Fibroblast of villous mesenchyme (primary cell): ENCODE measurements around the gene MAN1A2. TPM values are rescaled to one million over a fixed set of nuclear protein-coding genes. Genes with fewer than 3 reads are reported as not detected.
"Not testable (repeated sequence)": the region's sequence is repeated elsewhere in the genome, so short reads cannot be mapped to it uniquely, and the experiment has no call there.

Source experiments
- DNase-seq: peaks from one replicate; pipeline ENCODE4 v3.0.0-alpha.2; 2010; ENCODE audit warnings: low read depth
- H3K4me3 ChIP-seq: 2 replicates; pipeline ENCODE4 v1.5.1; 2011; ENCODE audit warnings: low read depth, mild to moderate bottlenecking, low read length
- total RNA-seq: library from RNA; depleted of rRNA; stranded (reverse); fragments of >200 nt; gene quantifications from 2 replicates; pipeline ENCODE4 v1.2.3, GENCODE V29; 2012
- TF ChIP-seq, protein P1 (sequence below): IDR thresholded peaks from 2 replicates; pipeline ENCODE4 v1.5.1; 2012; ENCODE audit warnings: low read depth, mild to moderate bottlenecking, low read length; ENCODE audit not compliant: insufficient read depth

Gene MAN1A2
- total RNA-seq, 1 donor = 78.2 TPM

DNA sequence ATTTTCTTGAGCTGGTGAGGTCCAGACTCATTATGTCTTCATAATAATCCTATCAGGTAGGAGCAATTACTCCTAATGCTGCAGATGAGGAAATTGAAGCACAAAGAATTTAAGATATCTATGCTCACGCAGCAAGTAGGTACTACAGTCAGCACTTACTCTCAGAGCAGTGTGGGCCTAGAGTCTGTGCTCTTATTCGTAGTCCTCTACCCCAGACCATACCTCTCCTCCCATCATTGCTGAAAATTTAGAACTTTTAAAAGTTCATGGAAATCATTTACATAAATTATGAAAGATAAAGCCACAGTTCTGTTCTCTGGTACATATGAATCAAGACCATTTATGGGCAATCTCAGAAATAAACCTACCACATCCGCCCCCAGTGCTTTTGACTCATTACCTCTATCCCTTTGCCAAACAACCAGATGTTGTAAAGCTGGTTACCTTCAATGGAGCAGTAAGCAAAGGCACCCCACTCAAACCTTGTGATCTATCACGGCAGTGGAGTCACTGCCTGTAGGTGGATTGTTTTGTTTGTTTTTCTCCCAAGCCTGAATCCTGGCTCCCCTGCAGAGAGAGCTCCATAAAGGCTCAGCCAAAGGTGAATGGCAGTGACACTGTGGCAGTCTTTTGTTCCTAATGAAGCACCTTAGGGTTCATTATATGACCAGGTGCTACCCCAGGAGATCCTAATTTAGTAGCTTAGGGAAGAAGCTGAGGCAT lies 20.9 kb upstream of the MAN1A2 start:
- TF ChIP-seq, protein P1, sequence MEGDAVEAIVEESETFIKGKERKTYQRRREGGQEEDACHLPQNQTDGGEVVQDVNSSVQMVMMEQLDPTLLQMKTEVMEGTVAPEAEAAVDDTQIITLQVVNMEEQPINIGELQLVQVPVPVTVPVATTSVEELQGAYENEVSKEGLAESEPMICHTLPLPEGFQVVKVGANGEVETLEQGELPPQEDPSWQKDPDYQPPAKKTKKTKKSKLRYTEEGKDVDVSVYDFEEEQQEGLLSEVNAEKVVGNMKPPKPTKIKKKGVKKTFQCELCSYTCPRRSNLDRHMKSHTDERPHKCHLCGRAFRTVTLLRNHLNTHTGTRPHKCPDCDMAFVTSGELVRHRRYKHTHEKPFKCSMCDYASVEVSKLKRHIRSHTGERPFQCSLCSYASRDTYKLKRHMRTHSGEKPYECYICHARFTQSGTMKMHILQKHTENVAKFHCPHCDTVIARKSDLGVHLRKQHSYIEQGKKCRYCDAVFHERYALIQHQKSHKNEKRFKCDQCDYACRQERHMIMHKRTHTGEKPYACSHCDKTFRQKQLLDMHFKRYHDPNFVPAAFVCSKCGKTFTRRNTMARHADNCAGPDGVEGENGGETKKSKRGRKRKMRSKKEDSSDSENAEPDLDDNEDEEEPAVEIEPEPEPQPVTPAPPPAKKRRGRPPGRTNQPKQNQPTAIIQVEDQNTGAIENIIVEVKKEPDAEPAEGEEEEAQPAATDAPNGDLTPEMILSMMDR = no peak
- no peak overlapping the region for H3K4me3 ChIP-seq
- no peak for DNase-seq

DNA sequence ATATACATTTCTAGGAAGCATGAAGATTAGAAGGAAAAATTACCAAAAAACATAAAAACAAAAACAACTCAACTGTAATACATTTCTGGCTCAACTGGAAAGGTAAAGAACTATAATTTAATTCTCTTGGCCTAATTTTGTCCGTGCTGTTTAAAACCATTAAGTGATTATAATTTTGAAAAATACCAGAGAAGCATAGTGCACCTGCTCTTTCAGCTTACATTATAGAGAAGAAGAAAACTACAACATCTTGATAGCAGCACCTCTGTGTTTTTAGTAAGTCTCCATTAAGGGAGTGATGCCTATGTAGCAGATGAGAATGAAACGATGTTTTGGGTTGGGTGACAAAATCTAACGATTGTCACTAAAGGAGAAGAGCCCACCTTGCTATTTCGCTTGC lies 19.3 kb upstream of the MAN1A2 start:
- DNase-seq = no peak
- TF ChIP-seq, protein P1 = no peak
- no peak overlapping the region for H3K4me3 ChIP-seq

DNA sequence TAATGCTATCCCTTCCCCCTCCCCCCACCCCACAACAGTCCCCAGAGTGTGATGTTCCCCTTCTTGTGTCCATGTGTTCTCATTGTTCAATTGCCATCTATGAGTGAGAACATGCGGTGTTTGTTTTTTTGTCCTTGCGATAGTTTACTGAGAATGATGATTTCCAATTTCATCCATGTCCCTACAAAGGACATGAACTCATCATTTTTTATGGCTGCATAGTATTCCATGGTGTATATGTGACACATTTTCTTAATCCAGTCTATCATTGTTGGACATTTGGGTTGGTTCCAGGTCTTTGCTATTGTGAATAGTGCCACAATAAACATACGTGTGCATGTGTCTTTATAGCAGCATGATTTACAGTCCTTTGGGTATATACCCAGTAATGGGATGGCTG lies 14.6 kb upstream of the MAN1A2 start:
- H3K4me3 ChIP-seq, DNase-seq: not testable (repeated sequence)

DNA sequence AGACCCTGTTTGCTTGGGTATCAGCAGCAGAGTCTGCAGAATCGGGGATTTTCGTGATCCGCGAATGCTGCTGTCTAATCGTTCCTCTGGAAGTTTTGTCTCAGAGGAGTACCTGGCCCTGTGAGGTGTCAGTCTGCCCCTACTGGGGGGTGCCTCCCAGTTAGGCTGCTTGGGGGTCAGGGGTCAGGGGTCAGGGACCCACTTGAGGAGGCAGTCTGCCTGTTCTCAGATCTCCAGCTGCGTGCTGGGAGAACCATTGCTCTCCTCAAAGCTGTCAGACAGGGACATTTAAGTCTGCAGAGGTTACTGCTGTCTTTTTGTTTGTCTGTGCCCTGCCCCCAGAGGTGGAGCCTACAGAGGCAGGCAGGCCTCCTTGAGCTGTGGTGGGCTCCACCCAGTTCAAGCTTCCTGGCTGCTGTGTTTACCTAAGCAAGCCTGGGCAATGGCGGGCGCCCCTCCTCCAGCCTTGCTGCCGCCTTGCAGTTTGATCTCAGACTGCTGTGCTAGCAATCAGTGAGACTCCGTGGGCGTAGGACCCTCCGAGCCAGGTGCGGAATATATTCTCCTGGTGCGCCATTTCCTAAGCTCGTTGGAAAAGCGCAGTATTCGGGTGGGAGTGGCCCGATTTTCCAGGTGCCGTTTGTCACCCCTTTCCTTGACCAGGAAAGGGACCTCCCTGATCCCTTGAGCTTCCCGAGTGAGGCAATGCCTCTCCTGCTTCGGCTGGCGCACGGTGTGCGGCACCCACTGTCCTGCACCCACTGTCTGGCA lies 9.2 kb upstream of the MAN1A2 start:
- H3K4me3 ChIP-seq = peak overlapping the region; percentile 51
- DNase-seq = not testable (repeated sequence)

DNA sequence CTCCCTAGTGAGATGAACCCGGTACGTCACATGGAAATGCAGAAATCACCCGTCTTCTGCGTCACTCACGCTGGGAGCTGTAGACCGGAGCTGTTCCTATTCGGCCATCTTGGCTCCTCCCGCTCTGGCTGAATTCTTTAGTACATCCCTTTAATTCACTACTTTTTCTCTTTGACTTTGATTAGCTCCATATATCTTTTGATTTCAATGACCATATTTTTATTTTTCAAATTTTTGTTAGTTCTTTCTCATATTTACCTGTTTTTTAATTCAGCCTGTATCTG lies 8.7 kb upstream of the MAN1A2 start:
- not testable (repeated sequence) for DNase-seq
- H3K4me3 ChIP-seq = peak overlapping the region; percentile 51

DNA sequence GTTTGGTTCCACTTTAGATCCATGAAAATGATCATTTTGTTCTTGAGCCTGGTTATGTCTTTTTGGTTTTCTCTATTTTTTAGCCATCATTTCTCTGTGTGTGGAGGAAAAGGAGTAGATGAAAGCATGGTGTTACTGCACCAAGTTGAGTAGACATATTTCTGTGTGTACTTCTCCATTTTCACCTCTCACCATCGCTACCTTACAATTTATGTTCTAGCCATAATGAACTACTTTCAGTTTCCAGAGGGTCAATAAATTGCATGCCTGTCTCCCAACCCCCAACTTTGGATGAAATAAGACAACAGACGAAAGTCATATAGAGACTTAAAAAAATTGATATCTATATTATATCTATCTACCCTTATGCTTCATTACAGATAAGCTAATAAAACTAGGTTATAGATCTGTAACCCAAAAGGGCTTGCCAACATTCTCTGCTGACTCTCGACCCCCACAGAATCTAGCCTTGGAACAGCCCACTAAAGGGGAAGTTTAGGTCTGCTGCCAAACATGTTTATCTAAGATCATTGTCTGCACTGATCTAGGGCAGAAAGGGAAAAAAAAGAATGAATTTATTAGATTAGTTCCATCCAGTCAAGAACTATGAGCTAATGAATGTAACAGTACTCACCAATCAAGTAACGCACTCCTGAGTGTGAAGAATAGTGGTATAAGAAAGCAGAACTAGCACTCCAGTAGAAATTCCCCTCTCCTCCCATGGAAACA lies 7.5 kb upstream of the MAN1A2 start:
- no peak for DNase-seq
- TF ChIP-seq, protein P1 = no peak
- no peak overlapping the region for H3K4me3 ChIP-seq

DNA sequence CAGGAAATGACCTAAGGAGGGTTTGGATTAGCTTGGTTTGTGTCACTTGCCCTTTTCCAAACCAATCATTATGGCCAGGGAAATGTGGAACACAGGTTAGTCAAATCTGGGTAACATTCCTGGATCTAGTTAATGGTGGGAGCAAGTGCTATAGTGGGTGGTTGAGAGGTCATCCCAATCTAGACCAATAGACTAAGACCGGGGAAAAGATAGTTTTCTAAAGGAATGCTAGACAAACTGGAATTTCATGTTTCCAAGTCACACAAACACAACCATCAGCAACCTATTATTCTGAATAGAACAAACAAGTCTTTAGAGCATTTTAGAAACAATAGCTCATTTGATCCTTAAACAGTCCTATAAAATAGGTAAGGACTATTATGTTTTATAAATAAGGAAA lies 4.3 kb upstream of the MAN1A2 start:
- TF ChIP-seq, protein P1 = no peak
- H3K4me3 ChIP-seq = no peak overlapping the region

DNA sequence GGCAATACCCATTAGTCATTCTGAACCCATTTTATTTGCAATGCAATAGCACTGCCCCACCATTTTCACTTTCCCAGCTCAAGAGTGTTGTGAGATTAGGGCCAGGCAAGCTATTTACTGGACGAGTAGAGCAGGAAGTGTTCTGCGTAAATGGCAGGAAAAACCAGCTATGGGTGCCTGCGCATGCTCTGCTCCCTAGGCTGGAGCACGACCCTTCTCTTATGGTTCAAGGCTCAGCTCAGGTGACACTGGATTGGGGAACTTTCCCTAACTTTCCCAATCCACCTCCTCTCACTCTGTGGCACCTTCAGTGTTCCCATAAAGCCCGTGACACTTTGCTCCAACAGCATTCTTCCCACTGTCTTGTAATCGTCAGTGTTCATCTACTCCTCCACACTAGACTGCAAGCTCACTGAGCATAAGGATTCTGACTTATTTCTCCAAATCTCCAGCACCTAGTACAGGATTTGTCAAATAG lies 3.6 kb upstream of the MAN1A2 start:
- DNase-seq = no peak
- H3K4me3 ChIP-seq = no peak overlapping the region
- TF ChIP-seq, protein P1 = no peak

More for the DNA sequence above, 4.3 kb upstream of the MAN1A2 start:
- DNase-seq = no peak
